ENCODE data around the gene FAM222B. TPM values are rescaled to one million over a fixed set of nuclear protein-coding genes. Genes with fewer than 3 reads are reported as not detected.
A peak's percentile ranks its signal among the peaks of the same experiment; 100 is the strongest.

The FAM222B gene
- total and polyA plus RNA-seq, 9 of the 15 experiments (the other 6 are each of a cell fraction or from before 2014, with no cell fraction given) = 4.0 to 34.6 (median 7.5) TPM

DNA sequence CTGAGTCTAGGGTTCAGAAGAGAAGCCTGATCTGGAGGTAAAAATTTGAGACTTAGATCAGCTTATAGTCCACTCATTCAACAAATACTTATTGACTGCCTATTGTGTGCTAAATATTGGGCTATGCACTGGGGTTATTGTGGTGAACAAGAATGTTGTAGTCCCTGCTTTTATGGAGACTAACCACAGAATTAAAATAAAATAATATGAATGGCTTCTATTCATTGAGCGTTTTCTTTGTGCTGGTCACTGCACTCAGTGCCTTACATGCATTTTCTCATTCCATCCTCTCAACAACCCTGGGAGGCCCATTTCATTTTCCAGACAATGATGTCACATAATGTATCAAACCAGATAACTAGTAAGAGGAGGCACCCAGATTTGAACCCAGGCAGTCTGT lies 109.2 kb downstream of the FAM222B start:
- WGBS (ENCODE audit: insufficient coverage, low coverage, missing lambda C conversion rate) = 77% methylated on average over 1 of the region's 1 CpG

More for the DNA sequence above, 109.2 kb downstream of the FAM222B start:
- Histone ChIP-seq H3K9me1 (ENCODE audit: control insufficient read depth, insufficient read depth, low read length) (no peaks in the 10 kb centered on the region), H3K27me3 (ENCODE audit: control insufficient read depth in 2 of 2, insufficient read depth in 2 of 2, low read length in 2 of 2) (no peaks in the 10 kb centered on the region), H3K9ac (ENCODE audit: insufficient read depth in 1 of 2, low read depth in 2 of 2, low read length in 2 of 2) (peak overlapping the region in 1 of 2 experiments; percentile 21; a peak in 1 of 4 replicates), H3K4me1 (replicated peaks in 1 of 2; ENCODE audit: control insufficient read depth in 2 of 2, insufficient read depth in 2 of 2, low read length in 2 of 2) (peaks cover 30 to 55% of the 10 kb centered on the region in 2 experiments), H3K4me3 (no peak overlapping the region), H3K79me2 (ENCODE audit: control insufficient read depth, insufficient read depth, low read length) (peaks cover 3% of the 10 kb centered on the region; the same call in 2 of the 3 replicates), H4K20me1 (replicated peaks; ENCODE audit: control insufficient read depth, insufficient read depth, low read length) (no peaks in the 10 kb centered on the region), H3K9me3 (replicated peaks; ENCODE audit: control insufficient read depth, insufficient read depth, low read depth, low read length) (no peaks in the 10 kb centered on the region), H2AFZ (ENCODE audit: low read depth, low read length) (no peak overlapping the region), H3K4me2 (ENCODE audit: insufficient read depth, low read length) (no peak overlapping the region), H3K27ac (ENCODE audit: extremely low read depth, low read depth, low read length) (0 out of 3 replicates have a peak overlapping the region, but pooled peaks have one; percentile 12), H3K36me3 (ENCODE audit: control insufficient read depth, insufficient read depth, low read length) (peaks cover 9% of the 10 kb centered on the region; the same call in 2 of the 3 replicates)
- DNase-seq (ENCODE audit: extremely low read depth in 1 of 4, low spot score in 3 of 4) = no peak
- CTCF ChIA-PET (ENCODE audit: low intra/inter-chr PET ratio) = interaction anchor here (1.0 kb wide), 1 partner anchor 17 kb away, joined by 4 read pairs; no protein-coding TSS in a partner anchor
- POLR2A ChIA-PET = interaction anchor here (0.6 to 3.0 kb wide), 3 partner anchors 11 to 17 kb away, joined by 3 to 8 read pairs (median 4); no protein-coding TSS in a partner anchor
- BruUV-seq (replicated peaks) = no TSS peak
- in situ Hi-C loops (cut with MboI) = no loop called here
- TF ChIP-seq BRCA1 (IDR thresholded peaks at IDR 0.05) = no peak
- TF ChIP-seq BRCA1 (CRISPR knock-in tag; IDR thresholded peaks at IDR 0.05) = no peak
- TF ChIP-seq NR2F6 (CRISPR knock-in tag; IDR thresholded peaks at IDR 0.05) = no peak
- no peak for TF ChIP-seq NFIC (IDR thresholded peaks at IDR 0.05)
- TF ChIP-seq, protein P1, sequence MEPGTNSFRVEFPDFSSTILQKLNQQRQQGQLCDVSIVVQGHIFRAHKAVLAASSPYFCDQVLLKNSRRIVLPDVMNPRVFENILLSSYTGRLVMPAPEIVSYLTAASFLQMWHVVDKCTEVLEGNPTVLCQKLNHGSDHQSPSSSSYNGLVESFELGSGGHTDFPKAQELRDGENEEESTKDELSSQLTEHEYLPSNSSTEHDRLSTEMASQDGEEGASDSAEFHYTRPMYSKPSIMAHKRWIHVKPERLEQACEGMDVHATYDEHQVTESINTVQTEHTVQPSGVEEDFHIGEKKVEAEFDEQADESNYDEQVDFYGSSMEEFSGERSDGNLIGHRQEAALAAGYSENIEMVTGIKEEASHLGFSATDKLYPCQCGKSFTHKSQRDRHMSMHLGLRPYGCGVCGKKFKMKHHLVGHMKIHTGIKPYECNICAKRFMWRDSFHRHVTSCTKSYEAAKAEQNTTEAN (CRISPR knock-in tag; IDR thresholded peaks at IDR 0.05) = no peak
- TF ChIP-seq RAD21 (CRISPR knock-in tag; conservative IDR thresholded peaks at IDR 0.05 in 1 of 2, IDR thresholded peaks at IDR 0.05 in 1 of 2) = no peak
- TF ChIP-seq RBM22 (IDR thresholded peaks at IDR 0.05; ENCODE audit: low read depth, low read length, poor library complexity, severe bottlenecking) = no peak
- ATAC-seq = no peak
- intact Hi-C loops (cut with micrococcal nuclease) = no loop called here
- no peak for FAIRE-seq

Measured in K562 (cell line).